Measurements from ENCODE around the gene RINL.

RINL gene

DNA sequence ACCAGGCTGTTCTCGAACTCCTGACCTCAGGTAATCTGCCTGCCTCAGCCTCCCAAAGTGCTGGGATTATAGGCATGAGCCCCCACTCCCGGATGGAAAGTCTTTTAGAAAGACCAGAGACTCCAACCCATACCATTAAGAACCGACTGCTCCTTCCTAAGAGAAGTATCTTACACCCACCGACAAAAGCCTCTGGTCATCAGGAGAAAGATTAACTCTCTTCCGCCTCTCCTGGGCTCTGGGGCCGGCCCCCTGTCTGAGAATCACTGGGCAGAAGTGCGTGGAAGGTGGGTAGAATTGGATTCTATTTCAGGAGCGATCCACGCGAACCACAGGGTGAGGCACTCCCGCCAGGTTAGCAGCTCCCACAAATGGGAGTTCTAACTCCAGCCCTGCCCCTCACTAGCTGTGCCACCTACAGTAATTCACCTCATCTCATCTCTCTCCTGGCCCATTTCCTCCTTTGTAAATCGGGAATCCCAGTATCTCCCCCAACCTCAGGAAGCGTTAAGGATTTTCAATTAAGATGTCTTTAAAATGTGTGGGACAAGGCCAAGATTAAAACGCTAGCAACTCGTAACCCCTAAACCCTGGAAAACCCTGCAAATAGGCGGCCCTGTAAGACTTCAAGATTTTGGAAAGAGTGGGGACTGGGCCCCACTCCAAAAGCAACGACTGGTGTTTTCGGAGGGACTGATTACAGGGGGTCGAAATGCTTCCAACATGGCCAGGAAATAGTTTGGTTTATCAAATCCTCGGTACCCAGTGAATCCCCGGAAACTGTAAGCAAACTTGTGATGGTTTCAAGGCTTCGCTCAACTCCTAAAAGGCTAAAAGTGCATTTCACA lies 29.6 kb downstream of the RINL start:
- no peak for DNase-seq

DNA sequence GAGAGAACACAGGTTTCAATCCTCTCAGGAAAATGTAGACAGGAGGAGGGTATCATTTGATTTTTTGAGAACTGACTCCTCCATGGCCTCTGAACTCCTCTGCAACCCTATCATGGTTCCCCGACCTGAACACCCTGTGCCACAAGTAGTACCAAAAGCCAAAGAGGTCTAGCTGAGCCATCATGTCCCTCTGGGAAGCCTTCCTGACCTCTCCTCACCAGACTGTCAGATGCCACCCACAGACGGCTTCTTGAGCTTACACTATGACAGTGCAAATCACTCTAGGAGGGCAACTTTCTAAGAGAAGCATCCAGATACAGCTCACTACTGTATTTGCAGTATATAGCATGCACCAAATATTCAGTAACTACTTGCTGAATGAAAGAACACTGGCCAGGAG lies 32.0 kb downstream of the RINL start:
- no peak for DNase-seq

DNA sequence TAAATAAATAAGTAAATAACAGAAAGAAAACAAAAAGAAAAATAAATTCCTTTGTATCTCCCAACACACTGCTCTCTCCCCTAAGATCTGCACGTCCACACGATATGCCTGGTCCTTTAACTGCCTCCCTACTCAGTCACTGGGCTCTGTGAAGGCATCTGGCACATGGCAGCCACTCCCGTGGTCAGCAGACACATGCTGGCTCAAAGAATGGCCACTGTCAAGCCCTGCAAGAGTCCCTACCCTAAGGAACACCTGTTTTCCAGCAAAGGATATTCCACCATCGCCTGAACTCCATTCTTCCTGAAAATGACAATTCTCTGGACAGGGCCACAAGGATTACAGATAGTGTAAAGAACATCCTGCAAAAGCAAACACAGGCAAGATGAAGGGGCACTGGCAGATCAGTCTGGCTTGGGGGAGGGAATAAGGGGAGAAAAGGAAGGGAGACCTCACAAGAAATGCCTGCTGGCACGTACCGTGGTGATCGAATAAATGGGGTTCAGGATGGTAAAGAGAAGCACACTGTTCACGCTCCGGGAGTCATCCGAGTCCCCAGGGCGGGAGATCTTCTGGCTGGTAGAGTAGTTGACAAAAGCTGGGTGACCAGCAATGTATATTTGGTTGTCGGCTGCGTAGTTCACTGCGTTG lies 32.6 kb downstream of the RINL start:
- DNase-seq, result no peak

DNA sequence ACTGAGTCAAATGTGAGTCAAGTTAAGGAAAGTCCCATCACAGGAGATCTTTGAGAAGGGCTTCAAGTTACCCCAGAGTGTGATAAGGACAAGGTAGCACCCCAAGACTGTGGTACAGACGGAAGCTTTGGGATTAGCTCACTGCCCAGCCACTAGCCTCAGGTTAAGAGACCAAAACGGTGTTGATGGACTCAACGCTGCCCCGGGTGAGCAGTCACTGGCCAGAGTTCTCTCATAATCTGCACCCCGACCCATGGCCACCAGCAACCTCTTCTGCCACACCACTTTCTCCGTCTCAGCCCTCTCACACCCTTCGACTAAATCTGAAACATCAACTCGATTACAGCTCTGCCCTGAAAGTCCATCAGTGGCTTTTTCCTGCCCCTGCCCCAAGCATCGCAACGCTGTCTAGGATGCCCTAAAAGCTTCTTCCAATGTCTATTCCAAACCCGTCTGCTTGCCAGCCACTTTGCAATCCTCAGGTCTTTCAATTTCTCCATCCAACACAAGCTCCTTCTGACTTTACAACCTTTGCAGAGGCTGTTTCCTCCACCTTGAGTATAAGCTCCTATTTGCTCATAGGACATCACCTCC lies 33.9 kb downstream of the RINL start:
- no peak for DNase-seq

DNA sequence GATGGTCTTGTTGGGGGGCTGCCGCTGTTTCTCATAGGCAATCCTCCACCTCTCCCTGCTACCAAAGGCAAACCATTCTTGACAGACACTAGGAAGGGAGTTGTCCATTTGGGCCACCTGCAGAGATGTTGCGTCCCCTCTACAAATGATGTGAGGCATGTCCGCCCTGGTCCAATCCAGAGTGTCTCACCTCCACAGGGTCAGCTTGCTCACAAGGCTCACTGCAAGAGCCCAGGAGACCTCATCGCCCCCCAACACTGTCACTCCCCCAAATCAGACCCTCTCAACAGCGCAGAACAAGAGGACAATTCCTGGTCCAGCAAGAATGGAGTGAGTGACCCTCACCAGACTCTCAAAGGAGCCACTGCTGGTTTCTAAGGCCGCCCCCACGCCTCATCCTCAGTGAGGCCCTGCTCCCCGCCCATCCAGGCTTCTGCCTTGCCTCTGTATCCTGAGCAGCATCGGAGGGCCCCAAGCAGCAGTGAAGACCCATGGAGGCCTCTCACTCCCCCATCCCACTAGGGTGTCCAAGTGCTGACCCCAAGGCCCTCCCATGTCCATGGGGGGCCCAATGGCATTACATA lies 34.8 kb downstream of the RINL start:
- no peak for DNase-seq

DNA sequence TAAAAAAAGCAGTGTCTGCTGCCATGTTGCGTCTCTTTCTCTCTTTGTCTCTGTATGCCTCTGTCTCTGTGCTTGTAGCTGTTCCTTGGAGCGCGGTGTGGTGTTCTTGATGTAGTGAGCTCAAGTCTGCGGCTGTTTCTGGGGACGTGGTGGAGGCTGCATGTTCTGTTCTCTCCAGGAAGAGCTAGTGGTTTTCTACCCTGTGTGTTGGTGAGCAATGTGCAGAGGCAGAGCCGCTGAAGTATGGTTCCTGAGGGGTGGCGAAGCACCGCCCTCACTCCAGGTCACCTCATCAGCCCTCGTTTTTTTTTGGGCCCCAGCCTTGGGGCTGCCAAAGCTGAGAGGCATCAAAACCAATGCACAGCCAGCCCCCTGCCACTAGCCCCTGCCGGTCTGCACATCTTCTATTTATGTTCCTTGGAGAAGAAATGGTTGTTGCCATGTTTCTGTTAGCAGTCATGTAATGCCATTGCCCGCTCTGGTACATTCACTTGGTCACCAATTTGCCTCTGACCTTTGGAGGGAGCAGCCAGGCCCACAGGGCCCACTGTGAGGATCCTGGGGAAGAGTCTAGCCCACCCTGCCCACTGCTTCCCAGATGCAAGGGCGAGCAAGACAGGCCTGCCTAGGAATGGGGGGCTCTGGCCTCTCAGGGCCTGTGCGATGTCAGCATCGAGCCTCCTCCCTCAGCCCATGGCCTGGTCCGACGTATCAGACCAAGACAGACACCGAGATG lies 35.5 kb downstream of the RINL start:
- DNase-seq, result peak; percentile 88

DNA sequence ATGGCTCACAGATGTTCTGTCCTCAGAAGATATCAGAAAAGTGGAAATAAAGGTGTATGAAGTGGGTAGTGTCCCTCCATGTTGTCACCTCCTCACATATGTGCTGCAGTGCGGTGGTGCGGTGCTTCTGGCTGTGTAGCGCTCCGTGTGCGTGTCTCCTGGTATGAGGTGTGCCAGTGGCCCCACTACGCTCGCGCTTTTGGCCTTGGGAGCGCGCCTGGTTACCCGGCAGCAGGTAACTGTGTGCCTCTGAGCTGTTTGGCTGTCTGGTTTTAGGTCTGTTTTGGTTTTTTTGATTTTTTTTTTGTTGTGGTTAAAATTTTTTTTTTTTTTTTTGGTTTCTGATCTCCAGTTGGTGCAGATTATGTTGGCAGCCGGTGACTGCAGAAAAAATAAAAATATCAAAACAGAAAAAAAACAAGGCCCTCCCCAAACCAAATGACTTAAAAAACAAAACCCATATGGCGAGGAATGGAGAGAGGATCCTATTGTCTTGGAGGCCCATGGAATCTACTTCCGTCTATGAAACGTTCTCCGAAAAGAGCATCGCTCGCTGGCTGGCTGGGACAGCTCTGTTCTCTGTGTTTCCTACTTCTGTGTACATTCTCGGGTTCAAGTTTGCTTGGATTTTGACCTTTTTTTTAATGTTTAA lies 36.2 kb downstream of the RINL start:
- peak; percentile 75 for DNase-seq

DNA sequence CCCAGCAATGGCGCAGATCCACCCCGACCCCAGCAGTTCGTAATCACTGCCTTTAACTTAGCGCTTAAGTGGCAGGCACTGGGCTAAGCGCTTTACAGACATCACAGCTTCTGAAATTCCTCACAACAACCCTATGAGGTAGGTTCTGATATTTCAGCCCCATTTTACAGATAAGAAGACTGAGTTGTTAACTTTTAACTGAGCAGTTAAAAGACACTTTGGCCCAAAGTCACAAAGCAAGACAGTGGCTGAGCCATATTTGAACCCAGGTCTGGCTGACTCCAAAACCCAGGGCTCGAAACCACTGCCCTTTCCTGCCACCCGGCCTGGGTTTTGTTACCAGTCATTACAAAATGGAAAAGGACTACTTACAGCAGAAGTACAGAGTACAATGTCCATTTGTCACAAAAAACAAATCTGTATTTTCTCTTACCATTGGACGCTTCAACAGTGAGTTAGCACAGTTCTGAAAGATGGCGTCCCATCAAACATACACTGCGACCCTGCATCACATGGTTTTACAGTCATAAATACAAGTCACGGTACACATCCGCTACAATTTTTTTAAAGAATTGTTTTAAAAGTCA lies 36.8 kb downstream of the RINL start:
- no peak for DNase-seq

DNA sequence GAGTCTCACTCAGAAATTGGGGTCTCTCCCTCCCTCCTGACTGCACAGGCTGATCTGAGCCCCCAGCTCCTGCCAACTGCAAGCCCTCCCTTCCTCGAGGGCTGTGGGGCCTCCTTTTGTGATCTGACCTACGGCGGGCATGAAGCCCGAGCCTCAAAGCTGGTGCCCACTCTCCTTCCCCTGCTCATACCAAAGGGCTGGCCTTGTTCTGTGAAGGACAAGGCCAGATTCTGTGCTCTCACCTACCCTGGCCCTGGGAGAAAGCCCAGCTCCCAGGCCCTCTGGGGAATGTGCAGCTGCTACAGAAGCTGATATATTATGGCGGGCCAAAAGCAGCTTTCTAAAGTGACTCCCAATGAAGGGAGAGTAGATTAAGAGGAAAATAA lies 37.5 kb downstream of the RINL start:
- no peak for DNase-seq

DNA sequence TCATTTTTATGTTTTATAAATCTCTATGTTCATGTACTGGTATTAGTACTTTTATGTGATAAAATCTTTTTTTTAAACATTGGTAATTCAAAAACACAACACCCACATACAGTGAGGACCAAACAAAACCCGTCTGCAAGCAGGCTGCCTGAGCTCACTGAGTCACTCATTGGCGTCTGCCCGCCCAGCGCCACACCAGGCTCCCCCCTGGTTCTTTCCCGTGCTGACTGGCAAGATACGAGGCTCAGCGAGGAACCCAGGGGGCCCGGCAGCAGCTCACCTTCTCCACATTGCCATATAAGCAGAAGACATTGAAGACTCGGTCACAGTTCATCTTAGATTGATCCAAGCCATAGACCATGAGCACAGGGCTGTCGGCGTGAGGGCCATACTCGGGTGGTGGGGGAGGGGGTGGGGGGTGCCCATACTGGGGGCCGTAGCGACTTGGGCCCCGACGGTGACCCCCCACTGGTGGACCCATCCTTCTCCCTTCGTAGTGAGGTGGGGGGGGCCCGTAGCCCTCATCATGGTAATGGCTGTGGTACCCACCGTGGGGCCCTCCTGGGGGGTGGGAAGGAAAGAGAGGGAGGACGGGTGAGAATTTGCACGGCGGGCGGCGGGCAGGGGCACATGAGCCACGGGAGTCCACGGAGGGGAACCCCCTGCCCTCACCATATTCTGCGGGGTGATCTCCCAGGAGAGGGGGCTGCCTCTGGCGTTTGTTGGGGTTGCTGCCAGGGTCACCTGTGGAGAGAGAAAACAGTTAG lies 38.1 kb downstream of the RINL start:
- no peak for DNase-seq

DNA sequence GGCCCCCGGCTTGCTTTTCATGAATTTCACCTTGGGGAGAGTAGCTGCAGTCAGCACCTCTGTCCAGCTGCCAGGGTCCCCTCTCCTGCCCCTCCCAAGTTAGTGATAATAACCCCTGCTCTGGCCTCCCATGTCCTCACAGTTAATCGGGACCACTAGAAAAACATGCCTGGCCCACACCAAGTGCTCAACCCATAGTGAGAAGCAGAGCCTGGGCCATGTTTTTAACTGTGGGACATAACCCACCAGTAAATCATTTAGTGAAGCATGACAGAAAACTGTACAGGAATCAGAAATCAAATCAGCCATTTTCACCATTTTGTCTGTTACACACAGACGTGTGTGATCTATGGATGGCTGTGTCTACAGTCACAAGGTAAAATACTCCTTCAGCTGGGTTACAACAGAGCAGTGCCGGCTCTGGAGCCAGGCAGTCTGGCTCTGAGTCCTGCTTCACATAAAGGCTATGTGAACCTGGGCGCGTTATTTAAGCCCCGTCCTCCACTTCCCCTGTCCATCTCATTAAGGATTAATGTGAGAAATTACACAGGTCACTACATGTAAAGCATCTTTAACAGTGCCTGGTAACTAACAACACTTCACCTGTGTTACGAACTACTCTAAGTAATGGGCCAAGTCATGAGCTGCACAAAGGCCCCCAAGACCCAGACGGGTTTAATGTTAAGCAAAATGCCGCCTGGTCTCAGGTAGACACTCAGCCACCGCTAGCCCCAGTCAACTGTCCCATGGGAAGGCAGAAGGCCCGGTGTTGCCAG lies 38.9 kb downstream of the RINL start:
- no peak for DNase-seq

DNA sequence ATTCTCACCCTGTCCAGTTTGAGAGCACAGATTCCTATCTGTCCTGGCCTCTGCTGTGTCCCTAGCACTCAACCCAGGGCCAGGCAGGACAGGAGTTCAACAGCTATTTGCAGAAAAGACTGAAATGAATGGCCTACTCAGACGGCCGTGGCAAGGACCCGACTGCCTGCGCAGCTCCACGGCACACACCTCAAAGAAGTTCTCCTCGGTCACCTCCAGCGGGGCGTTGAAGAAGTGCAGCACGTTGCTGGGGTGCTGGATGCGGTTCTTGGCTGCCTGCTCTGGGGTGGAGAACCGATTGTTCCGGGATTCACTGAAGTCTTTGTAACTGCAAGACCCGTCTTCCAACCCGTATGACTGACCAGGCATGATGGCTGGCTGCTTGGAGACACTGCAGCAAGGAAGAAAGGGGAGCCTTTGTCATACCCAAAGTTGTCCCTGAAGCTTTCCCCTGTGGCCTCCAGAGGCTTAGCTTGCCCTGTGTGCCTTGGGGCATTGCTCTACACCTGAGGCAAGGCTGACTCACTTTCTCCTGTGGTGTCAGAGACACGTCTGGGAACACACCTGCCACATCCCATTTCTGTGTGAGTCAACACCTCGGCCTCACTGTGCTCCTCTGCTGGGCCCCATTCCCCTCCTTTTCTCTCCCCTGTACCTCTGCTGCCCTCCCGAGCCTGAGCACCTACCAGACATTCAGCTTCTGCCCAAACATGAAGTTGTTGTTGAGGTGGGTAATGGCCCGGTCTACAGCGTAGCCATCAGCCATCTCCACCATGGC lies 39.7 kb downstream of the RINL start:
- peak; percentile 51 for DNase-seq

DNA sequence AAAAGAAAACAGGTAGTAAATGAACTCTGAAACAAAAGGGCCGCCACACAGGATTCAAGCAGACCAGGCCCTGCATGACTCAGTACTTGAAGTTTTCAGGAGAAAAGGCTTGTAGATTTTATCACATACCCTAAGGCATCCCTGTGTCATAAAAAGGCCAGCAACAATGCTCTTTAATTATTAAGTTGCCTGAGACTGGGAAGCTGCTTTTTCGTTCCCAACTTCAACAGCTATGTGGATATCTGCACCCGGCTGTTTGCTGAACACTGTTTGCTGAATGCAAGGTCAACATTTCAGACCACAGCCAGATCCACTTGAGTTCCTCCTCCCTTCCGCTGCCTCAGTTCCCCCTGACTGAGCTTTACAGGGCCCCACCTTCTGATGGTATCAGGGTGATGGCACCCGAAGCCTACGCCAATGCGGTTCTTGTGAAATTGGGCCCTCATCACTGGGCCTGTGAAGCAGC lies 40.4 kb downstream of the RINL start:
- DNase-seq, result no peak

DNA sequence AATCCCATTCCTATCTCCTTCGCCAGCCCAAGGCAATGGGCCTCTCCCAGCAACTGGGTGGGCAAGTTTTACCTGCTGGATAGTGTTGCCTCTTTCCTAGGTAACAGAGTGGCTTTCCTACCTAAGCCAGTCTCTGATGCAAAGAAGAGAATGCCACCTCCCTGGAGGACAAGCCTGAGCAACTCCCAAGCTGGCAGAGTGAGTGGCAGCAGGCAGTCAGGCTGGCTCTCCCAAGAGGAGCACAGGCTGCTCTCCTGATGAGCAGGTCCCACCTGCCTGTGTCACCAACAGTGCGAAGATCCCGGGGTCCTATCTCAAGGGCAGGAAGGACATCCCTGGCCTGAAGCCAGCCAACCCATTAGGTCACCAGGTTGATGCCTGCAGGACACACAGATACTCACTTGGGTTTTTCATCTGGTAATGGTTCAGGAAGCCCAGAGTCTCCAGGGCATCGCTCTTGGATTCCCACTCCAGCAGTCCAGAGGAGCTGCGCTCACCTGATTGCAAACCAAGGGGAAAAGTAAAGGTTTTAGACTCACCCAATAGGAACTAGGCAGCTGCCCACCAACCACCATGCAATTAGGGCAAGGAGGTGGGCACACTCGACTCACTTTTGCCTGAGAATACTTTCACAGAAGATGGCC lies 41.0 kb downstream of the RINL start:
- no peak for DNase-seq

DNA sequence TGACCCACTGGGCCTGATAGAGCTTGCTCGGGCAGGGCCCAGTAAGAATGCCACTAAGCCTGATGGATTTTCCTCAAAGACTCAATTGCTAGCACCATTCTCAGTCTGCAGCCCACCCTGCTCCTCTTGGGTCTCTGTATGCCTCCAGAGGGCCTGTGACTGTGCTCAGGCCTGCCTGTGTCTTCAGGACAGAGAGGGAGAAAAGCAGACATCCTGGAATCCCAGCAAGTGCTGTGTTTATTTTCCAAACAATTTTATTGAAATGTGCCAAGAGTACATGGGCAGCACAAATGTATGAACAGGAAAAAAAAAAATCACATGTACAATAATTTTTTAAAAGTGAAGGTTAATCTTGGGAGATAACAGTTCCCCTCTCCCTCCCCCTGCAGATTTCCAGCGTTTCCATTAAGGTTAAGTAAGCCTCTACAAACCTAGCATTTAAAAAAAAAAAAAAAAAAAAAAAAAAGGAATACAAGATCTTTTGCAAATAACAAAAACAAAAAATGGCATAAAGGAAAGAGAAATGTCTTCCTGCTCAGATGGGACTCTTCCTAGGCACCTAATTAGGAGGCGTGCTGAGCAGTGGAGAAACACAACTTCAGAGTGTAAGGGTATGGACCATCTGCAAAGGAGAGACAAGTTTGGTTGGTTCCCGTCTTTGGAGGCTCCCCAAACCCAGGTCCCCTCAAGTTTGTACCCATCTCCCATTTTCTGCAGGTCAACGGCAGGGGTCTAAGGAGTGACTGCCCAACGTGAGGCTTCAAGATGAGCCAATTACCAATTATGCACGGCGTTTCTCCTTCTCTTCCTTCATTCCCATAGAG lies 41.7 kb downstream of the RINL start:
- DNase-seq, result no peak

DNA sequence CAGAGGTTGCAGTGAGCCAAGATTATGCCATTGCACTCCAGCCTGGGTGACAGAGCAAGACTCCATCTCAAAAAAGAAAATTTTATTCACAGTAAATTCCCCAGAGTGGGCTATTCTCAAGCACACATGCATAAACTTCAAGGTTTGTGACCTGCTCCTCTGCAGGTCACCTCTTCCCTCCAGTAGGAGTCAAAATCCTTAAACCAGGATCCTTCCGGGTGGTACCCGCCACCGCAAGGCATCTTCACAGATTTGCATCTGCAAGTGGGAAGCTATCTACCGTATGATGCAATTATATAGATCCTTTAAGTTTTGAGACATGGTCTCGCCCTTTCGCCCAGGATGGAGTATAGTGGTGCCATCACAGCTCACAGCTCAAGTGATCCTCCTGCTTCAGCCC lies 43.5 kb downstream of the RINL start:
- DNase-seq, result no peak

DNA sequence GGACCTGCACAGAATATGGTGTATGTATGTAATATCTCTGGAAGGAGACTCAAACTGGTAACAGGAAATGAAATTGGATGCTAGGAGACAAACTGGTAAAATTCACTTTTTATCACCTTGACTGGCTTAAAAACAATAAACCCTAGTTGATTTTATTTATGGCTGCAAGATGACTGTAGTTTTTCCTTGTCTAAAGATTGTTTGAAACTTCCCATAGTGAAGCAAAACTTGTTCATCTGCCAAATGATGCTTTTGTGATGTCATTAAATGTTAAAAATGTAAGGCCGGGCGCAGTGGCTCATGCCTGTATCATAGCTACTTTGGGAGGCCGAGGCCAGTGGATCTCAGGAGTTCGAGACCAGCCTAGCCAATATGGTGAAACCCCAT lies 44.0 kb downstream of the RINL start:
- no peak for DNase-seq

DNA sequence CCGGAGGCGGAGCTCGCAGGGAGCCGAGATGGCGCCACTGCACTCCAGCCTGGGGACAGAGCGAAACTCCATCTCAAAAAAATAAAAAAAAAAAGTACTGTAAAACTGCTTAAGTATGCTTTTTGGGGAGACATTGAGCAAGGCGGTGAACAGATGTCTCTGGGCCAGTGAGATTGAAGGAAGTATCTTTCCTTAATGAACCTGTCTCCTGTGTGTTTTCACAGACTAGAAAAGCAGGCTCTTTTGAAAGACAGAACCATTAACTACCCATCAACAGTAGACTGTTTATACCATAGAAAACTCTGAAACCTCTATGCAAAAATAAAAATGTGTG lies 45.0 kb downstream of the RINL start:
- no peak for DNase-seq
